NCI-H2029 treated with DMSO at 0.1 percent for 48 hours (cell line): ENCODE results near the gene GPBP1L1.
A peak's percentile ranks its signal among the peaks of the same experiment; 100 is the strongest.

Source experiments
- DNase-seq: peaks from one replicate; lab custom pipeline; 2025; lab: John Stamatoyannopoulos, UW

The GPBP1L1 gene

DNA sequence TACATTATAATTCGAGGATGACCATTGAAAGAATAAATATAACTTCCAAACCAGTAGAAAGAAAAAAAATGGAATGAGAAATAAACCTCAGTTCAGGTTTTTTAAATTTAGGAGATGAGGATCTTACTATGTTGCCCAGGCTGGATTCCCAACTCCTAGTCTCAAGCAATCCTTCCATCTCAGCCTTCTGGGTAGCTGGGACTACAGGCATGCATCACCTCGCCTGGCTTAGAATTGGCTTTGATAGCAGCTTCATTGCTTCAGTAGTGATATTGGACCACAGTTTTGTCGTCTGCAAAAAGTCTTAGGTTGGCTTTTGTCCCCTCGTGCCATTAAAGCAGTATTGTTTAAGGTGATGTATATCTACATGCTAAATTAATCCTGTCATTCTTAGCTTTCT is 99.6 kb downstream of the GPBP1L1 start:
- DNase-seq = no peak

GRCh38 chr1:45585496-45586075 is 100.7 kb downstream of the GPBP1L1 start:
- no peak for DNase-seq

DNA sequence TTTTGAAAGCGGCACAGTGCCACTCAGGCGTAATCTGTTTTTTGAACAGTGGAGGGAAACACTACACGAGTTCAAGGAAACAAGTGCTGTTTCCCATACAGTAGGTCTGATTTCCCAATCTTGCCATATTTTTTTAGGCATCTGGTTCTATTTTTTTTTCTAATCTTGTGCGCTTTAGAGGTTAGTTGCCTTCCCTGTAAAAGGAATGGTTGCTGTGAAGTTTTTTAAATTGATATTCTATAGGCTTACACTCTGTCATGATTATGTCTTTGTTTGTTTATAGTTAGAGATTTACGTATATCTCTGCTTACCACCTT is 101.3 kb downstream of the GPBP1L1 start:
- DNase-seq = no peak

- DNase-seq = peak; percentile 98
Observed at GRCh38 chr1:45584351-45585109, 101.8 kb downstream of the GPBP1L1 start.

DNA sequence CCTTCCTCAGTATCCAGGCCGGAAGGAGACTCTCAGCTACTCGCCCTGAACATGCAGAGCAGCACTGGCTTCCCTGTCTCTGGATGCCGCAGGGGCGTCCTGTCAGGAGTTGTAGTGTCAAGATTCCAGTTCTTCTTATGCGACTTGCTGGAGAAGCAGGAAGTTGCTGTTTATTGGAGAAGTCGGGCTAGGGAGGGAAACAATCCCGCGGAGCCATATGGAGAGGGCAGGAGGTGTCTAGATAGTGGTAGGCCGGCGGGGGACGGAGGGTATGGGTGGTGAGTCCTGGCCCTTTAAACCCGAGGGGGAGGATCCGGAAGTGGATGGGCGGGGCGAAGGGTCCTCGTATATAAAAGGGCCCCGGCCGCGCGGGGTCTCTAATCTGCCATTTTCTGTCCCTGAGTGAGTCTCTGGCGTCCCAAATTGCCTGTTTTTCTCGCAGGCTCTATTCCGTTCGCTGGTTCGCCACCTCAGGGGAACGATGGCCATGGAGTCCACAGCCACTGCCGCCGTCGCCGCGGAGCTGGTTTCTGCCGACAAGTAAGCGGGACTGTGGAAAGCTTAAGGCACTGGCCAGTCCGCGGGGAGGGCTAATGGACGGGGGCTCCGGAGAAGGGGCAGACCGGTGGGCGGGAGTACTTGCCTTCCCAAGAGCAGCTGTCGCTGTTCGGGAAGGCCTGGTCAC is 102.5 kb downstream of the GPBP1L1 start, which contains the start of gene NASP:
TSS of gene NASP (plus strand) at position 376 of the 685 bp plus-strand sequence. CDS start at position 482, 106 bp downstream.
- peak; percentile 96 for DNase-seq

GRCh38 chr1:45583264-45583665 is 103.1 kb downstream of the GPBP1L1 start:
- peak; percentile 99 for DNase-seq
